NCI-H128 (cell line): ENCODE data around the gene TSHZ2.

Source experiments
- DNase-seq: peaks from one replicate; lab custom pipeline; 2025; ENCODE audit not compliant: unreplicated experiment; lab: John Stamatoyannopoulos, UW

The TSHZ2 gene

GRCh38 chr20:53274365-53274764 is 302.2 kb downstream of the TSHZ2 start:
- no peak for DNase-seq

- no peak for DNase-seq
Observed at GRCh38 chr20:53274807-53275206, 302.6 kb downstream of the TSHZ2 start.

GRCh38 chr20:53276143-53276542 is 304.0 kb downstream of the TSHZ2 start:
- DNase-seq, result no peak

- DNase-seq, result no peak
Observed at GRCh38 chr20:53278555-53278954, 306.4 kb downstream of the TSHZ2 start.

GRCh38 chr20:53279735-53280134 is 307.6 kb downstream of the TSHZ2 start:
- DNase-seq, result no peak

- DNase-seq, result no peak
Observed at GRCh38 chr20:53281557-53282117, 309.5 kb downstream of the TSHZ2 start.

- DNase-seq, result no peak
Observed at GRCh38 chr20:53282217-53282955, 310.2 kb downstream of the TSHZ2 start.

GRCh38 chr20:53283011-53283410 is 310.9 kb downstream of the TSHZ2 start:
- DNase-seq, result no peak

GRCh38 chr20:53283597-53283996 is 311.4 kb downstream of the TSHZ2 start:
- DNase-seq, result no peak

- DNase-seq, result no peak
Observed at GRCh38 chr20:53284256-53284655, 312.1 kb downstream of the TSHZ2 start.

GRCh38 chr20:53284696-53285095 is 312.5 kb downstream of the TSHZ2 start:
- DNase-seq, result no peak

- no peak for DNase-seq
Observed at GRCh38 chr20:53287357-53288042, 315.3 kb downstream of the TSHZ2 start.

- no peak for DNase-seq
Observed at GRCh38 chr20:53291548-53291947, 319.4 kb downstream of the TSHZ2 start.

GRCh38 chr20:53292347-53292746 is 320.2 kb downstream of the TSHZ2 start:
- no peak for DNase-seq

- no peak for DNase-seq
Observed at GRCh38 chr20:53294804-53295203, 322.6 kb downstream of the TSHZ2 start.

GRCh38 chr20:53296025-53296424 is 323.9 kb downstream of the TSHZ2 start:
- DNase-seq, result no peak

GRCh38 chr20:53296451-53297153 is 324.4 kb downstream of the TSHZ2 start:
- DNase-seq, result no peak

- no peak for DNase-seq
Observed at GRCh38 chr20:53297154-53297529, 325.0 kb downstream of the TSHZ2 start.

GRCh38 chr20:53298260-53298659 is 326.1 kb downstream of the TSHZ2 start:
- DNase-seq, result no peak

- no peak for DNase-seq
Observed at GRCh38 chr20:53298911-53299310, 326.8 kb downstream of the TSHZ2 start.

- no peak for DNase-seq
Observed at GRCh38 chr20:53299831-53300230, 327.7 kb downstream of the TSHZ2 start.

GRCh38 chr20:53301869-53302268 is 329.7 kb downstream of the TSHZ2 start:
- DNase-seq, result no peak
